Stimulated activated CD4-positive, alpha-beta T cell treated with anti-CD3 and anti-CD28 coated beads, Interleukin-1b, Interleukin-23, amount 100 ng/mL, for 48 hours (primary cell): ENCODE results near the gene ZNF674.

ENCODE experiments used
- DNase-seq: peaks from one replicate; pipeline ENCODE4 v3.0.0-alpha.2; 2020

ZNF674 gene

DNA sequence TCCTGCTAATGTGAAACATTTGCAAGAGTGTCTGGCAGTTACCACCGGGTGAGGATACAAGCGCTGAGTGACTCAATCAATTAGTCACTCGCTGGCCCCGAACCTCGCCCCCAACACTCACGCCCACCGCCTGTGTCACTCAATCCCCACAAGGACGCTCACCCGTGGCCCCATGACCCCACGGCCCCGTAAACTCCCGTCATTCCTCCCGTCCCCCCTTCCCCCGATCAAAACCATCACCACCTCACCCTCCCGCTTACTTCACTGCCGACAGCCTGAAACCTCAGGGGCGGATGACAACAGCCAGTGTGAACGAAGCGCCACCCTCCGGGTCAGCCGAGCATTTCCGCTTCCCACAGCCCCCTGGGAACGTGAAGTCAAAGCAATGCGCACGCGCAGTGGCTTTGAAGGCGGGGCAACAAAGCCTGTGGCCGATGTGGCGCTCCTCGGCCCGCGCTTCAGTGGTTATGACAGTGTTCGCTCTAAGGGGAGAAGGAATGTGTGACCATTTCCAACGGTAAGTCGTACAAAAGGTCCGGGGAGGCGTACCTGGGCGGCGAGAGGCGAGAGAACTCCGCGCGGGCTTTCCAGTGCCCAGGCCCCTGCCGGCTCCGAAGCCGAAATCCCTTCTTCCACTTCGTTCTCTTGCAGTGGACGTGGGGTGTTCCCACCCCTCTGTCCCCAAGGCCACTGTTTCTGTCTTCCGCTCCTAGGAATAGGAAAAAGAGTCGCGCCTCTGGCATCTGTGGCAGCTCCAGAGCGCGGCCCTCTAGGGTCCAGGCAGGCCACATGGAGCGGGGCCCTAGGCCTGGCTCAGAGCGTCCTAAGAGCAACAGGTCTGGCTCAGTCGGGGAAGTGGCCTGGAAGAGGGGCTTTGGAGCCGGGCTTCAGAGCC lies at the start of gene ZNF674:
Gene ZNF674 (minus strand): TSS at position 311 of the 895 bp plus-strand sequence. CDS start 3,334 bp downstream, outside the sequence.
- DNase-seq = peak; percentile 94

DNA sequence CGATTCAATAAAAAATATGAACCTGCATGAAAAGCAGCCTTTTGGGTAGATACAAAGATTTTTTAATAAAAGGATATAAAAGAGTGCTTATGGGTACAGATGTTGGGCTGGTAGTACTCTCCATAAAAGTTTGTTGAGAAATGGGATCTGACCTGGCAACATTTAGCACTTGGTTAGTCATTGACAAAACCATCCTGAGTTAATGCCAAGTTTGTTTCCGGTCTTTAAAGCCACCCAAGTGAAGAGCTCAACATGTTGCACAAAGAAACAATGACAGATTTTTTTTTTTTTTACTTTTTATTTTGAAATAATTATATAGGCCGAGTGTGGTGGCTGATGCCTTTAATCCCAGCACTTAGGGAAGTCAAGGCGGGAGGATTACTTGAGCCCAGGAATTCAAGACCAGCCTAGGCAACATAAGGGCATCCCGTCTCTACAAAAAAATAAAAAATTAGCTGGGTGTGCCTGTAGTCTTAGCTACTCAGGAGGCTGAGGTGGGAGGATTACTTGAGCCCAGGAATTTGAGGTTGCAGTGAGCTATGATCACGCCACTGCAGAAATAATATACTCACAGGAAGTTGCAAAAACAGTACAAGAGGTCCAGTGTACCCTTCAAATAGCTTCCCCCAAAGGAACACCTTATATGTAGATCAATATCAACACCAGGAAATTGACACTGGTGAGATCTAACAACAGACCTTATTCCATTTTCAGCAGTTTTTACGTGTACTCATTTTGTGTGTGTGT lies 44.9 kb upstream of the ZNF674 start:
- no peak for DNase-seq

GRCh38 chrX:46588263-46588662 lies 43.0 kb upstream of the ZNF674 start:
- peak; percentile 32 for DNase-seq

- no peak for DNase-seq
Observed at GRCh38 chrX:46587753-46588171, 42.5 kb upstream of the ZNF674 start.

DNA sequence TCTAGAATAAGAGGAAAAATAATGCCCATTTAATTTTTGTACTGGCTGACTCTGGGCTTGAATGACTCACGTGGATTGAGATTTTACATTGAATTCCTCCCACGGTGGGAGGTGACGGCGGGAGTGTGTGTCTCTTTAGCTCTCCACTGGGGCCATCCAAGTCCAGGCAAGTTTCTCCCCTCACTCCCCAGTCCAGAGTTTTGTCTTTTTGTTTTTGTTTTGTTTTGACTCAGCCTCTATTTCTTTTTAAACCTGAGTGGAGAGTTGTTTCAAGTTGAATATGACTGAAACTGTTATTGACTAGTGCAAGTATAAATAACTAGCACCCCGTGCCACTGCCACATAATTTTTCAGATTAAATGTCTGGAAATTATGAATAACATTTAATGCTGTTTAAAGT lies 41.9 kb upstream of the ZNF674 start:
- DNase-seq = no peak

DNA sequence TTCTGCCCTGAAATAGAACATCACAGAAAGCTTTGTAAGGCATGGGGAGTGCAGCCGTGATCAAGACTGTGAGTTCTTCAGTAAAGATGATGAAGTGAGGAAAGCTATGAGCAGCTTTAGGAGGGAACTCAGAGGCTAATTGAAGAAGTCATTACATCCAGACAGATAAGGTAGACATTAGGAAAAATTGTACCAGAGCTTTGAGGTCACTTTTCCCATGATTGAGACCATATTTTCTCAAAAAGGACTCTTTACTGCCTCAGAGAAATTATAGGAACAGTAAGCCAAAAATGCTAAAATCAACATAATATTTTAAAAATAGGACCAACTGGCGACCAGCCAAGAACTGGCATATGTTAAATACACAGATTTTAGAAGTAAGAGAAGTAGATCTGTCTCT lies 39.5 kb upstream of the ZNF674 start:
- DNase-seq = no peak

DNA sequence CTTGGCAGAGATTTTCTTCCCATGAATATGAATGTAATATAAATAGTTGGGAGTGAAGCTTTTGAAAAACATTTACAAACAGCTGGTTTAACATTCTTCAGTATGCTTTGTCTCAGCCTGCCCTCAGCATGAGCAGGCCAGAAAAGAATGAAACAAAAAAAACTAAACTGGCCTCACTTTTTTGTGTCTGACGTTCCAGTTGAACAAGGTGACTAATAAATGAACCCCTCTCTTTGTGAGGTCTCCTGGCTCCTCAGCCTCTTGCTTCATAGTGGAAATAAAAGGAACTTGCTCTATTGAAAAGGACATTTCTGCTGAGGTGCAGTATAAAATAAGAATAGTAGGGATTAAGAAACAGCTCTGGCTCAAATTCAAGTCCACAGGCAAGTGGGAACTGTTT lies 37.7 kb upstream of the ZNF674 start:
- DNase-seq = no peak

DNA sequence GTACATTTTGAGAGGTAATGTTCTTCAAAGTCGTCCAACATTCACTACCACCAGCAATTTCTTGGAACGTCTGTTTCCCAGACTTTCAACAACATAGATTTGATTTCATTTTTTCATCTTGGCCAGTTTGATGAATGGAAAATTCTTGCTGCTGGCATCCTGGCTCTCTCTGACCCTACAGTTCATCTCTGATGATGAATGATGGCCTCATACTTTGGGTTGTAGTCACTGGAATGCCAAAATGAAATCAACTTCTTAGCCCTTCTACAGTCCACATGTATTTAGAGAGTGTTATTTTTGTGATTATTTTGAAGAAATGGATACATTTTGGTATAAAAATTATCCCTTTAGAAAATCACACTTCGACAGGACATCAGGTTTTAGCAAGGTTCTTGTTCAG lies 37.1 kb upstream of the ZNF674 start:
- DNase-seq = no peak

DNA sequence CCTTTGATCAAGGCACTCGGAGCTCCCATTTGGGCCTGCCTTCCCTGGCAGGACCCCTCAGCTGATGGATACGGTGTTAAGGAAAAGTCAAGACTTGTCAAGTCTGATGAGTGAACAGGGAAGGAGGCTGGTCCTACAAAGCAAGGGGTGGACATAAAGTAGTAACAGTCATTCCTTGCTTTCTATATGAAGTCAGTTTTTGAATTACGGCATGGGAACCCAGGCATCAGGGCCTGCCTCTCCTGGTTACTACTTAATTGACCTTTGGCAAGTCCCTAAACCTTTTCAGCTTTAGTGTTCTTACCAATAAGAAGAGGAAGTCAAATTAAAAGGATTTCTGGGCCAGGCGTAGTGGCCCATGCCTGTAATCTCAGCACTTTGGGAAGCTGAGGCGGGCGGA lies 35.4 kb upstream of the ZNF674 start:
- DNase-seq = no peak

- DNase-seq = no peak
Observed at GRCh38 chrX:46579250-46579649, 34.0 kb upstream of the ZNF674 start.

- no peak for DNase-seq
Observed at GRCh38 chrX:46577221-46578005, 32.2 kb upstream of the ZNF674 start.

DNA sequence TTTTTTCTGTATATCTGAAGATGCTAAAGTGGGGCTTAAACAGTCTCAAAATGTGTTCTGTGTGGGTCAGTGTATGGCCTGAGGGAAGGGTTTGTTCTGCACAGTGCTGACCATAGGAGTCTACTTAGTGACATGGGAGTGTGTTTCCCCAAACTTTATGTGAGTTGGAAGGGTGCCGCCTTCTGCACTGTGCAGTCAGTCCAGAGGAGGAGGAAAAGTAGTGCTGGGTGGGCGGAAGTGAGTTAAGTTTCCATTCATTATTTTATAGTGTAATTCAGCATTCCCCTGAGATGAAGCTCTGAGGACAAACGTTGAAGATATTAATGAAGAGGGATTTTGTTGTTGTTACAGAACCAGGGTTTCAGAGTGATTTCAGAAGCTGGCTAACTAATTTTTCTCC lies 31.2 kb upstream of the ZNF674 start:
- DNase-seq = no peak

GRCh38 chrX:46575991-46576392 lies 30.8 kb upstream of the ZNF674 start:
- DNase-seq = no peak

DNA sequence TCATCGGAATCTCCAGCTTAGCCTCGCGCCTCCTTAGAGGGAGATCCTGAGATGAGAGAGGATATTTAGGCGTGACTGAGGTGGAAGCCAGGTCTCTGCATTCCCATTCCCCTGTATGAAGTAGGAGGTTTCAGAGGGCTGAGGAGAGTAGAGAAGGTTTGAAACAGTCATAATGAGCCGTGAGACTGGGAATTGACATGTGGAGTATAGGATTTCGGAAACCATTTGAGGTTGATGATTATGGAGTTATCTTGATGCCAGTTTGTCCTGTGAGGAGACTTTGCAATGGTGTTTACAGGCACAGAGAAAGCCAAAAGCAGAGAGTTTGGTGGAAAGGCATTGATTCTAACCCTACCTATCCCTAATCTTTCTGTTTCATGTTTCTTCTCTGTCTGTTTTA lies 30.4 kb upstream of the ZNF674 start:
- no peak for DNase-seq

GRCh38 chrX:46574774-46575381 lies 29.7 kb upstream of the ZNF674 start:
- peak; percentile 32 for DNase-seq

DNA sequence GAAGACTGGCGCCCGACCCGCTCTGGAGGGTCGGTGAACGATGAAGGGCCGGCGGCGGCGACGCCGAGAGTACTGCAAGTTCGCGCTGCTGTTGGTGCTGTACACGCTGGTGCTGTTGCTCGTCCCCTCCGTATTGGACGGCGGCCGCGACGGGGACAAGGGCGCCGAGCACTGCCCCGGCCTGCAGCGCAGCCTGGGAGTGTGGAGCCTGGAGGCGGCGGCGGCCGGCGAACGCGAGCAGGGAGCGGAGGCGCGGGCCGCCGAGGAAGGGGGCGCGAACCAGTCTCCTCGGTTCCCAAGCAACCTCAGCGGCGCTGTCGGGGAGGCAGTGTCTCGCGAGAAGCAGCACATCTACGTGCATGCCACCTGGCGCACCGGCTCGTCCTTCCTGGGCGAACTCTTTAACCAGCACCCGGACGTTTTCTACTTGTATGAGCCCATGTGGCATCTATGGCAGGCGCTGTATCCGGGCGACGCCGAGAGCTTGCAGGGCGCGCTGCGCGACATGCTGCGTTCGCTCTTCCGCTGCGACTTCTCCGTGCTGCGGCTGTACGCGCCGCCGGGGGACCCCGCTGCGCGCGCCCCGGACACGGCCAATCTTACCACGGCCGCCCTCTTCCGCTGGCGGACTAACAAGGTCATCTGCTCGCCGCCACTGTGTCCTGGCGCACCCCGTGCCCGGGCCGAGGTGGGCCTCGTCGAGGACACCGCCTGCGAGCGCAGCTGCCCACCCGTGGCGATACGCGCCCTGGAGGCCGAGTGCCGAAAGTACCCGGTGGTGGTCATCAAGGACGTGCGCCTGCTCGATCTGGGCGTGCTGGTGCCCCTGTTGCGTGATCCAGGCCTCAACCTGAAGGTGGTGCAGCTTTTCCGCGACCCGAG lies 28.9 kb upstream of the ZNF674 start:
- peak; percentile 68 for DNase-seq

- DNase-seq = peak; percentile 48
Observed at GRCh38 chrX:46573331-46573891, 28.2 kb upstream of the ZNF674 start, which contains the start of gene CHST7. TSS of gene CHST7 (plus strand) at chrX:46573765. CDS start at chrX:46573932, 167 bp downstream.

DNA sequence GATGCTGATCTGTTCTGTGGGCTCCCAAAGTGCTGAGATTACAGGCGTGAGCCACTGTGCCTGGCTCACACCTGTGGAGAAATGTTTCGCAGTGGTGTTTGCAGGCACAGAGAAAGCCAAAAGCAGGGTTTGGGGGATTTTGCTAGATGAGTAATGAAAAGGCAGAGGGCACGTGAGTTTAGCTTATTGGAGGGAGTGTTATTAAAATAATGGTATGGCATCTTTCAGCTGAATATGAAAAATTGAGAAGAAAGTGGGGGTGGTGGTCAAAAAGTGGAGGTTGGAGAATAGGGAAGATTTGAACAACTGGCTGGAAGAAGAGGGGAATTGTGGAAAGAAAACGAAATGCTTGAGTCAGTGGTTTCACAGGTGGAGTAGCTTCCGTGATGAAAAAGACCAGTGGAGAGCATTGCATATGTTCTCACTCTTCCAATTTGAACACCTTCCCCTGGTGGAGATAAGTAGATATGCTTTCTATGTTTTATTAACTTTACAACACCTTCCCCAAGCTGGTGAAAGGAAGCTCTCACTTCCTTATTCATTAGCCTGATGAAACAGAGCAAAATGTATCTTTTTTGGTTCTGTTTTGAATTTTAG lies 27.2 kb upstream of the ZNF674 start:
- DNase-seq = peak; percentile 62

- DNase-seq = no peak
Observed at GRCh38 chrX:46571423-46572339, 26.5 kb upstream of the ZNF674 start.

- no peak for DNase-seq
Observed at GRCh38 chrX:46569621-46570020, 24.4 kb upstream of the ZNF674 start.
